ENCODE measurements around the gene RIT2.

The RIT2 gene

GRCh38 chr18:43067570-43067969 is 47.9 kb downstream of the RIT2 start:
- no peak for DNase-seq (ENCODE audit: insufficient read length, low spot score)
- FAIRE-seq = no peak

GRCh38 chr18:43061816-43062215 is 53.7 kb downstream of the RIT2 start:
- FAIRE-seq (no peak), DNase-seq (ENCODE audit: insufficient read length, low spot score) (no peak)
- TF ChIP-seq TAF1 (IDR thresholded peaks at IDR 0.05; ENCODE audit: low read depth, low read length) (no peak), POLR2AphosphoS5 (IDR thresholded peaks at IDR 0.05; ENCODE audit: low read depth, low read length) (no peak), PAX5 (IDR thresholded peaks at IDR 0.05; ENCODE audit: insufficient read depth, low read length, severe bottlenecking) (no peak)

More at GRCh38 chr18:43067570-43067969, 47.9 kb downstream of the RIT2 start:
- no peak for TF ChIP-seq POU2F2 (IDR thresholded peaks at IDR 0.05; ENCODE audit: low read depth, low read length)

DNA sequence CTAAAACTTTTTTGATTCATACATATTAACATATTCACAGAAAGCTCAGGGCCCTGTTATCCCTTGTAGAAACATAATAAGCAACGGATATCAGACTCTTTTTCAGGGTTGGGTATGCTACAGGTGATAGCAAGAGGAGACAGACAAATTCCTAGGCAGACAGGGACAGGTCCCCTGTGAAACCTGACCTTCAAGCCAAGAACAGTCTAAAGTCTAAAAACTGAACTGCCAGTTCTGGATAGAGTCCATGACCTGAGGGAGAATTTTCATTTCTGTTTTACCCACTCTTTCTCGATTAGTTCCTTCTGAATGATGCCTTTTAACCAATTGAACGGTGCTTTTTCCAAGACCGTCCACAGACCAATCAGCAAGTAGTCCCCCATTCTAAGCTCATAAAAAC is 54.2 kb downstream of the RIT2 start:
- TF ChIP-seq PAX5 (IDR thresholded peaks at IDR 0.05; ENCODE audit: insufficient read depth, low read length, severe bottlenecking) = no peak
- no peak for TF ChIP-seq TAF1 (IDR thresholded peaks at IDR 0.05; ENCODE audit: low read depth, low read length)
- no peak for TF ChIP-seq POLR2AphosphoS5 (IDR thresholded peaks at IDR 0.05; ENCODE audit: low read depth, low read length)
- TF ChIP-seq POU2F2 (IDR thresholded peaks at IDR 0.05; ENCODE audit: low read depth, low read length) = no peak
- no peak for TF ChIP-seq POLR2A (IDR thresholded peaks at IDR 0.05; ENCODE audit: low read depth, low read length)
- no peak for DNase-seq (ENCODE audit: insufficient read length, low spot score)
- FAIRE-seq = no peak

- no peak for DNase-seq (ENCODE audit: insufficient read length, low spot score)
- TF ChIP-seq TAF1 (IDR thresholded peaks at IDR 0.05; ENCODE audit: low read depth, low read length) = no peak
- TF ChIP-seq POU2F2 (IDR thresholded peaks at IDR 0.05; ENCODE audit: low read depth, low read length) = no peak
- TF ChIP-seq PAX5 (IDR thresholded peaks at IDR 0.05; ENCODE audit: insufficient read depth, low read length, severe bottlenecking) = no peak
- no peak for FAIRE-seq
Observed at GRCh38 chr18:43060020-43060419, 55.5 kb downstream of the RIT2 start.

DNA sequence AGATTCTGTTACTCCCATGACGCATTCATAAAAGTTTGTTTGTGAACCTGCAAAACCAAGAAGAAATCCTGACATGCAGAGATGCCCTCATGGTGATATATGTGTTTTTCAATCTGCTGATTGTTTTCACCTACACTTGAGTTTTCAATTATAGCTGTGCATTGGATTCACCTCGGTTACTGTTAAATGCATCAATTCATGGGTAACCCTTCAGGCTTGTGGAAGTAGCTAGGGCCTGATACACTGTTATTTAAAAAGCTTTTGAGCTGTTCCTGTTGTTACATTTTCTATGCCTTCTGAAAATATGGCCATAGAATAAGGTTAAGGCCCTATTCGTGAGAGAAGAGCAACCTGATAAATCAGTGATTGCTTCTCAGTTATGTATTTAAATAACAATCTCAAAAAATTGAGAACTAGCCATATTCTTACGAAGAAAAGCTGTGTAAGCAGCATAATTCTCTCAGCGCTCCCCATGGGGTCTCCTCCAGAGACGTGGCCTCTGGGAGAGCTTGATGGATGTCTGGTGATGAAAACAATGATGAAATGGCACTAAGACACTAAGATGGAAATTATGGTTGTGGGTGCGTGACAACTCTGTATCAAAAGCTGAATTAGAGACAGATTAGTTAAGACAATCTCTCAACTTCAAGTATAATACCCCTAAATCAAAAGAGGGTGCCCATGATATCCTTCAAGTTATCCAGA is 60.5 kb downstream of the RIT2 start:
- no peak for DNase-seq (ENCODE audit: insufficient read length, low spot score)
- no peak for FAIRE-seq
- TF ChIP-seq PAX5 (IDR thresholded peaks at IDR 0.05; ENCODE audit: insufficient read depth, low read length, severe bottlenecking) (no peak), POU2F2 (IDR thresholded peaks at IDR 0.05; ENCODE audit: low read depth, low read length) (no peak), POLR2AphosphoS5 (IDR thresholded peaks at IDR 0.05; ENCODE audit: low read depth, low read length) (no peak), SPI1 (IDR thresholded peaks at IDR 0.05; ENCODE audit: low read depth, low read length) (no peak), TAF1 (IDR thresholded peaks at IDR 0.05; ENCODE audit: low read depth, low read length) (no peak), POLR2A (IDR thresholded peaks at IDR 0.05; ENCODE audit: low read depth, low read length) (no peak)

GRCh38 chr18:43049021-43049420 is 66.5 kb downstream of the RIT2 start:
- FAIRE-seq (no peak), DNase-seq (ENCODE audit: insufficient read length, low spot score) (no peak)
- TF ChIP-seq POU2F2 (IDR thresholded peaks at IDR 0.05; ENCODE audit: low read depth, low read length) = no peak
- no peak for TF ChIP-seq PAX5 (IDR thresholded peaks at IDR 0.05; ENCODE audit: insufficient read depth, low read length, severe bottlenecking)
- no peak for TF ChIP-seq SPI1 (IDR thresholded peaks at IDR 0.05; ENCODE audit: low read depth, low read length)
- TF ChIP-seq POLR2AphosphoS5 (IDR thresholded peaks at IDR 0.05; ENCODE audit: low read depth, low read length) = no peak
- no peak for TF ChIP-seq TAF1 (IDR thresholded peaks at IDR 0.05; ENCODE audit: low read depth, low read length)
- TF ChIP-seq POLR2A (IDR thresholded peaks at IDR 0.05; ENCODE audit: low read depth, low read length) = no peak

GRCh38 chr18:43046322-43046721 is 69.2 kb downstream of the RIT2 start:
- no peak for TF ChIP-seq SPI1 (IDR thresholded peaks at IDR 0.05; ENCODE audit: low read depth, low read length)
- no peak for TF ChIP-seq TAF1 (IDR thresholded peaks at IDR 0.05; ENCODE audit: low read depth, low read length)
- FAIRE-seq (no peak), DNase-seq (ENCODE audit: insufficient read length, low spot score) (no peak)

DNA sequence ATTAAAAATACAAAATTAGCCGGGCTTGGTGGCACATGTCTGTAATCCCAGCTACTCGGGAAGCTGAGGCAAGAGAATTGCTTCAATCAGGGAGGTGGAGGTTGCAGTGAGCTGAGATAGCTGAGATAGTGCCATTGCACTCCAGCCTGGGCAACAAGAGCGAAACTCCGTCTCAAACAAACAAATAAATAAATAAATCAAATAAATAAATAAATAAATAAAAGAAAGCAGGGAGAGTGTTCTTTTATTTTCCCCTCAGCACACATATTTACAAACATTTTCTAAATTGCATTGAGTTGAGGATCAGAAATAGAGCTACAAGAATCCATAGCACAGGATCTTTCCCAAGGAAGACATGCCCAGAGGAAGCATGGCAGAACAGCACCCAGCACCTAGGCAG is 71.9 kb downstream of the RIT2 start:
- no peak for DNase-seq (ENCODE audit: insufficient read length, low spot score)
- TF ChIP-seq SPI1 (IDR thresholded peaks at IDR 0.05; ENCODE audit: low read depth, low read length) (no peak), POLR2AphosphoS5 (IDR thresholded peaks at IDR 0.05; ENCODE audit: low read depth, low read length) (no peak), TAF1 (IDR thresholded peaks at IDR 0.05; ENCODE audit: low read depth, low read length) (no peak), POLR2A (IDR thresholded peaks at IDR 0.05; ENCODE audit: low read depth, low read length) (no peak), PAX5 (IDR thresholded peaks at IDR 0.05; ENCODE audit: insufficient read depth, low read length, severe bottlenecking) (no peak), POU2F2 (IDR thresholded peaks at IDR 0.05; ENCODE audit: low read depth, low read length) (no peak)
- no peak for FAIRE-seq

- FAIRE-seq = no peak
Observed at GRCh38 chr18:43040281-43040680, 75.2 kb downstream of the RIT2 start.

DNA sequence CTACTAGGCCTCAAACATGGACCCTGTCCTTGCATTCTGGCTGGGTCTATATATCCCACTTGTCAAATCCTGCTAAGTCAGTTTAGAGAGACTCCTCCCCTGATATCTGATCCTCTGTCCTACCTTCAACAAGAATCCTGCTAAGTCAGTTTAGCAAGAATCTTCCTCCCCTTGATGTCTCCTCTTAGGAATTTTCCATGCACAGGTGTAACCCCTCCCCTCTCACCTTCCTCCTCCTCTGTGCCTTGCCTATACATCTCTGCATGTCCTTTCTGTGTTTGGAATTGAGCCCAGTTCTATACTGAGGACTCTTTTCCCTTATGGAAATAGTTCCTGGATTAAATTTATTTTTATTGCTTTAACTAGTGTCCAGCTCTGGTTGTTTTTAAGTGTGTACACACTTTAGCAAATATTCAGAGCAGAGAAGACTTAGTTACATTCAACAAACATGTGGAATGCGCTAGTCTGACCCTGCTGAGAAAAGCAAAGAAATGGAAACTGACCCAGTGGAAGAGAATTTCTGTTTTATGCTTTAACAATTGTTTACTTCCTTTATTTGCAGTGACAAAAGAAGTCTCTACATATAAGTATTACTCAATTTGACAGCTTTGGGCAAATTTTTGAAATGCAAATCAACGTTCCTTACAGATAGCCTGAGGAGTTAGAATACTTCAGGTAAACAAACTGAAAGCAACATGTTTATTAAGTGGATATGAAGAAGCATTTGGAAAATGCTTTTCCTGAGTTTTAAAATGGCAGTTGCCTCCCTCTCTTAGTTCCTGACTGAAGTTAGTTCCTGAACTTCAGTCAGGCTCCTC is 80.6 kb downstream of the RIT2 start:
- TF ChIP-seq POU2F2 (IDR thresholded peaks at IDR 0.05; ENCODE audit: low read depth, low read length) (no peak), TAF1 (IDR thresholded peaks at IDR 0.05; ENCODE audit: low read depth, low read length) (no peak)
- DNase-seq (ENCODE audit: insufficient read length, low spot score) = no peak
- FAIRE-seq = no peak

More at GRCh38 chr18:43040281-43040680, 75.2 kb downstream of the RIT2 start:
- TF ChIP-seq POLR2A (IDR thresholded peaks at IDR 0.05; ENCODE audit: low read depth, low read length) = no peak
- no peak for TF ChIP-seq PAX5 (IDR thresholded peaks at IDR 0.05; ENCODE audit: insufficient read depth, low read length, severe bottlenecking)
- no peak for TF ChIP-seq POU2F2 (IDR thresholded peaks at IDR 0.05; ENCODE audit: low read depth, low read length)
- no peak for TF ChIP-seq SPI1 (IDR thresholded peaks at IDR 0.05; ENCODE audit: low read depth, low read length)
- no peak for TF ChIP-seq TAF1 (IDR thresholded peaks at IDR 0.05; ENCODE audit: low read depth, low read length)
- TF ChIP-seq POLR2AphosphoS5 (IDR thresholded peaks at IDR 0.05; ENCODE audit: low read depth, low read length) = no peak
- DNase-seq (ENCODE audit: insufficient read length, low spot score) = no peak

Data from GM12891 (cell line).